BJ (cell line): ENCODE results near the gene CACYBP. TPM values are rescaled to one million over a fixed set of nuclear protein-coding genes. Genes with fewer than 3 reads are reported as not detected.
A peak's percentile ranks its signal among the peaks of the same experiment; 100 is the strongest.
"Not testable (repeated sequence)": the region's sequence is repeated elsewhere in the genome, so short reads cannot be mapped to it uniquely, and the experiment has no call there.

Experiments
- CTCF ChIA-PET: fragments of 350-600 bp; formaldehyde crosslinking; extraction: SDS; loops from one replicate; lab custom pipeline; 2021; ENCODE audit warnings: antibody characterized with exemption, inconsistent platforms; lab: Yijun Ruan, JAX
- POLR2A ChIA-PET: fragments of 300-600 bp; sonication (Branson Sonifier 250); formaldehyde crosslinking; extraction: SDS; loops from one replicate; lab custom pipeline; 2021; ENCODE audit warnings: antibody characterized with exemption; lab: Charles Lee
- DNase-seq: peaks from one replicate; pipeline ENCODE4 v3.0.0-alpha.2; 2011; ENCODE audit warnings: low read depth
- H3K27me3 ChIP-seq: 2 replicates; pipeline ENCODE4 v1.6.0; 2011; ENCODE audit warnings: low read length; ENCODE audit not compliant: control insufficient read depth, insufficient read depth
- H3K36me3 ChIP-seq: 2 replicates; pipeline ENCODE4 v1.5.1; 2011; ENCODE audit warnings: low read length; ENCODE audit not compliant: control insufficient read depth, insufficient read depth
- H3K4me3 ChIP-seq: 2 replicates; pipeline ENCODE4 v1.5.1; 2011; ENCODE audit warnings: low read depth, mild to moderate bottlenecking, control low read depth, low read length
- polyA plus RNA-seq: library from polyadenylated mRNA; depleted of rRNA; stranded (reverse); fragments of >200 nt; gene quantifications from 2 replicates; pipeline ENCODE4 v1.2.3, GENCODE V29; 2011
- TF ChIP-seq, protein P1 (sequence below): IDR thresholded peaks from 2 replicates; pipeline ENCODE4 v1.5.1; 2011; ENCODE audit warnings: low read depth, mild to moderate bottlenecking, control low read depth, inconsistent platforms, low read length, moderate library complexity; ENCODE audit not compliant: insufficient read depth

CACYBP gene
- polyA plus RNA-seq, 1 experiment = 20.5 TPM

DNA sequence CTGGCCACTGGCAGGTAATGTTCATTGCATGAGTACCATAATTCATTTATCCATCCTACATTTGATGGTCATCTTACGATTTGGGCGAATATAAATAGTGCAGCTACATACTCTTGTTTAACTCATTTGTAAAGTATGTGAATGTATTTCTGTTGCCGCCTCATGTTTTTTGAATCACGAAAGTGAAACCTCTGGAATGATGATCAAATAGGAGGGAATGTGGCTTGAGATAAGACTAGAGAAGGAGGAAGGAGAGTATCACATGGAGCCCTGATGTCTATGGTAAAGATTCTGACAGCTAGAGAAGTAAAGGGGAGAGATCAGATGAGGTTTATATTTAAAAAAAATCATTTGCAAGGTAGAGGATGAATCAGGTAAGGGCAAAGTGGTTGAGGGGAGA lies 15.5 kb downstream of the CACYBP start:
- TF ChIP-seq, protein P1, sequence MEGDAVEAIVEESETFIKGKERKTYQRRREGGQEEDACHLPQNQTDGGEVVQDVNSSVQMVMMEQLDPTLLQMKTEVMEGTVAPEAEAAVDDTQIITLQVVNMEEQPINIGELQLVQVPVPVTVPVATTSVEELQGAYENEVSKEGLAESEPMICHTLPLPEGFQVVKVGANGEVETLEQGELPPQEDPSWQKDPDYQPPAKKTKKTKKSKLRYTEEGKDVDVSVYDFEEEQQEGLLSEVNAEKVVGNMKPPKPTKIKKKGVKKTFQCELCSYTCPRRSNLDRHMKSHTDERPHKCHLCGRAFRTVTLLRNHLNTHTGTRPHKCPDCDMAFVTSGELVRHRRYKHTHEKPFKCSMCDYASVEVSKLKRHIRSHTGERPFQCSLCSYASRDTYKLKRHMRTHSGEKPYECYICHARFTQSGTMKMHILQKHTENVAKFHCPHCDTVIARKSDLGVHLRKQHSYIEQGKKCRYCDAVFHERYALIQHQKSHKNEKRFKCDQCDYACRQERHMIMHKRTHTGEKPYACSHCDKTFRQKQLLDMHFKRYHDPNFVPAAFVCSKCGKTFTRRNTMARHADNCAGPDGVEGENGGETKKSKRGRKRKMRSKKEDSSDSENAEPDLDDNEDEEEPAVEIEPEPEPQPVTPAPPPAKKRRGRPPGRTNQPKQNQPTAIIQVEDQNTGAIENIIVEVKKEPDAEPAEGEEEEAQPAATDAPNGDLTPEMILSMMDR = no peak
- H3K36me3 ChIP-seq = peaks cover 11% of the 10 kb centered on the region
- DNase-seq = no peak
- no peak overlapping the region for H3K4me3 ChIP-seq
- H3K27me3 ChIP-seq = no peaks in the 10 kb centered on the region
- POLR2A ChIA-PET = no interaction called here
- CTCF ChIA-PET = interaction anchor here (1.6 kb wide), 1 partner anchor 131 kb away, joined by 4 read pairs; no protein-coding TSS in a partner anchor

DNA sequence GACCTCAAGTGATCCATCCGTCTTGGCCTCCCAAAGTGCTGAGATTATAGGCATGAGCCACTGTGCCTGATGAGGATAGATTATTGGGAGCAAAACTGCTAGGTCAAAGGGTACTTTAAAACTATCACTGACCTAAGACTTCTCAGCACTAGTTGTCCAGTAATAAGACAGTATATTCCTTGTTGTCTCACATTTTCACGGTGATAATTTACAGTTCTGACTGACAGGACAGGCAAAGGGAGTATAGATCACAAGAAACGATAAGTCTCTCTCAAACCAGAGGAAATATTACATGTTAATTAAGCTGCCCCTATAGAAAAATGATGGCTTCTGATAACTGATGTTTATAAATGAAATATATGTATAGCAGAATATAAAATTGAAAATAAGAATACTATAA lies 19.8 kb downstream of the CACYBP start:
- no peak for DNase-seq
- Histone ChIP-seq H3K27me3 (no peaks in the 10 kb centered on the region), H3K4me3 (no peak overlapping the region), H3K36me3 (peaks cover 3% of the 10 kb centered on the region; the same call in 1 of the 2 replicates)
- TF ChIP-seq, protein P1 = no peak
- ChIA-PET POLR2A (no interaction called here), CTCF (no interaction called here)

DNA sequence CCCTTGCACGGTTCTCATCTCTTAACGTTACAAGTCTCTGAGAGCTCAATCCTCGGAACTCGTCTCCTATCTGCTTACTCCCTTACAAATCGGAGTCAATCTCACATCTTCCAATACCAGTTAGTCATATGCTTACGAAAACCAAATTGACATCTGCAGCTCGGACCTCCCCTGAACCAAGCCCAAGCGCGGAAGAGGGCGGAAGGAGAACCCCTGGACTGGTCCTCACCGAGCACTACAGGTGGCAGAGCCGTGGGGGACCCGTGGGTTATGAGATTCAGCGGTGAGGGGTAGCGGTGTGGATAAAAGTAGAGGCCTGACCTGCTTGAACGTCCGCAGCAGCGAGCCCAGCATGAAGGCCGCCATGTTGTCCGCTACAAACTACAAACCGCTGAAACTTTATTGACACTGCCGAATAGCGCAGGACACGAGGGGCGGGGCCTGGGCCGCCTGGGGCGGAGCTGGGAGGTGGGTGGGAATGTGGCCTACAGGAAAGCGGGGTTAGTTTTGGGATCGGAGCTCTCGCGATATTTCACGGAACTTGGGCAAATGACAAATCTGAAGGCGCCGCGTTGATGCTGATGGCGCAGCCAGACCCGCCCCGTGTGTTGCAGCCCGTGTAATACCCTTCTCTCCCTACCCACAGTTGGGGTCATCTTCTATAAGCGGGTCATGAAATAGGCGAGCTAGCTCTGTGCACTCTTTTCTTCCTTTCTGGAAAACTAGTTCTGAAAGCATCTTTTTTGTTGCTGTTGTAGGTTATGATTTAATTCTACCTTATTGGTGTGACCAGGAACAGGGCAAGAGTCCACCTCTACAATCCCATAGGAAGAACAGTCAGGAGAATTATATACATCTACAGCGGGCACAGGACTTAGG lies 23.5 kb downstream of the CACYBP start, which contains the start of gene MRPS14:
MRPS14 (minus strand) TSS at position 383 of the 879 bp plus-strand sequence; CDS start at position 366, 17 bp downstream.
- TF ChIP-seq, protein P1 = no peak
- peak; percentile 90 for DNase-seq
- peaks cover 1% of the 10 kb centered on the region; the same call in 1 of the 2 replicates for H3K36me3 ChIP-seq
- H3K4me3 ChIP-seq = peak within 1 kb of the TSS; percentile 93
- POLR2A ChIA-PET = interaction anchor here (0.6 to 1.1 kb wide), 3 partner anchors 9 to 107 kb away, joined by 3 to 17 read pairs (median 7); no protein-coding TSS in a partner anchor
- H3K27me3 ChIP-seq = no peaks in the 10 kb centered on the region
- CTCF ChIA-PET = interaction anchor here (0.6 to 2.7 kb wide), 8 partner anchors 18 to 123 kb away, joined by 3 to 9 read pairs (median 3); partner anchors contain the start of gene CACYBP

DNA sequence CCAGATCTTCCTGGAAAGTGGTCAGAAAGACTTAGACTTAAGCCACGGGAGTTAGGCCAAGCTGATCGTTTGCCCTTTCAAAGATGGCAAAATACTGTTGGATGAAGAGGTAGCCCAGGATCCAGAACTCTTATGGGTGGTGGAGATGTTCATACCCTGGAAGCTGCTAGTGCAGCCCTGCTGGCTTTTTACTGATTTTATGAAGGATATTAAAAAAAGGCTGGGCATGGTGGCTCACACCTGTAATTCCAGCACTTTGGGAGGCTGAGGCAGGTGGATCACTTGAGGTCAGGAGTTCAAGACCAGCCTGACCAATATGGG lies 24.1 kb downstream of the CACYBP start:
- POLR2A ChIA-PET = interaction anchor here (1.1 kb wide), 1 partner anchor 10 kb away, joined by 7 read pairs; no protein-coding TSS in a partner anchor
- CTCF ChIA-PET = interaction anchor here (0.7 to 2.7 kb wide), 6 partner anchors 101 to 122 kb away, joined by 3 to 9 read pairs (median 3); no protein-coding TSS in a partner anchor

DNA sequence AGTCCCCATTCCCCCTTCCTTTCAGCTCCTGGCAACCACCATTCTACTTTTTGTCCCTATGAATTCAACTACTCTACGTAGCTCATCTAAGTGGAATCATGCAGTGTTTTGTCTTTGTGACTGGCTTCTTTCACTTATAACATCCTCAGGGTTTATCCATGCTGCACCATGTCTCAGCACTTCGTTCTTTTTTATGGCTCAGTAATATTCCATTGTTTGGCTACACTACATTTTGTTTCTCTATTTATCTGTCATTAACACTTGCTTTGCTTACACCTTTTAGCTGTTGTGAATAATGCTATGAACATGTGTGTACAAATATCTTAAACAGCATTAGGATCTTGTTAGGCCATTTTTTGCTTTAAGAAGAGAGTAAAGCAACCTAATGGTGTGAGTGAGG lies 25.0 kb downstream of the CACYBP start:
- no peak for DNase-seq
- no peaks in the 10 kb centered on the region for H3K36me3 ChIP-seq
- ChIA-PET POLR2A (no interaction called here), CTCF (interaction anchor here (0.9 to 2.7 kb wide), 3 partner anchors 100 to 121 kb away, joined by 3 to 9 read pairs (median 4); no protein-coding TSS in a partner anchor)
- no peak overlapping the region for H3K4me3 ChIP-seq
- TF ChIP-seq, protein P1 = no peak
- no peaks in the 10 kb centered on the region for H3K27me3 ChIP-seq

More for the DNA sequence above, 24.1 kb downstream of the CACYBP start:
- not testable (repeated sequence) for H3K27me3 ChIP-seq, H3K36me3 ChIP-seq, DNase-seq
- H3K4me3 ChIP-seq = peak overlapping the region; percentile 93
